ENCODE data around the gene SLC6A3.

- TF ChIP-seq POLR2AphosphoS5 (IDR thresholded peaks at IDR 0.05; ENCODE audit: low read depth, low read length) (no peak), REST (IDR thresholded peaks at IDR 0.05; ENCODE audit: insufficient read depth in 1 of 2, low read depth in 2 of 2, low read length in 2 of 2) (no peak)
Measured at GRCh38 chr5:1417586-1418225, 27.5 kb downstream of the SLC6A3 start.
